CD8-positive, alpha-beta memory T cell (primary cell): ENCODE results near the gene C21orf58. TPM values are rescaled to one million over a fixed set of nuclear protein-coding genes. Genes with fewer than 3 reads are reported as not detected.

ENCODE experiments used
- CTCF ChIA-PET: fragments of 350-600 bp; sonication (Branson Sonifier 250); formaldehyde crosslinking; loops from one replicate; lab custom pipeline; 2021; ENCODE audit warnings: antibody characterized with exemption; lab: Charles Lee
- POLR2A ChIA-PET: fragments of 350-600 bp; sonication (Branson Sonifier 250); formaldehyde crosslinking; loops from one replicate; lab custom pipeline; 2021; ENCODE audit warnings: antibody characterized with exemption; lab: Charles Lee
- DNase-seq, 5 donors: peaks; one replicate each; pipeline versions ENCODE4 v3.0.0 to v3.0.0-alpha.2; 2020 to 2022; ENCODE audit warnings: mixed read lengths in 1 of 5
- H3K27ac ChIP-seq: one replicate; pipeline ENCODE4 v1.7.0; 2013; ENCODE audit warnings: low read depth, mild to moderate bottlenecking, low read length, moderate library complexity
- H3K27me3 ChIP-seq: 2 replicates; pipeline ENCODE4 v1.7.0; 2013; ENCODE audit warnings: low read length, mild to moderate bottlenecking; ENCODE audit not compliant: insufficient read depth, poor library complexity, severe bottlenecking
- H3K36me3 ChIP-seq: 2 replicates; pipeline ENCODE4 v1.7.0; 2013; ENCODE audit warnings: mild to moderate bottlenecking, low read length, moderate library complexity; ENCODE audit not compliant: insufficient read depth
- H3K4me1 ChIP-seq: 2 replicates; pipeline ENCODE4 v1.7.0; 2013; ENCODE audit warnings: mild to moderate bottlenecking, low read length, moderate library complexity; ENCODE audit not compliant: insufficient read depth
- H3K4me3 ChIP-seq: 2 replicates; pipeline ENCODE4 v1.7.0; 2013; ENCODE audit warnings: mild to moderate bottlenecking, low read length
- H3K9me3 ChIP-seq: 2 replicates; pipeline ENCODE4 v1.7.0; 2013; ENCODE audit warnings: mild to moderate bottlenecking, low read length
- H3K27ac Mint-ChIP-seq, 8 donors: one replicate each; pipeline ENCODE4 v1.8.0; 2020 to 2021; ENCODE audit warnings: mixed read lengths in 8 of 8, mild to moderate bottlenecking in 6 of 8, inconsistent platforms in 3 of 8, moderate library complexity in 3 of 8
- H3K27me3 Mint-ChIP-seq, 2 donors: one replicate each; pipeline ENCODE4 v1.8.0; 2020 to 2021; ENCODE audit warnings: mixed read lengths in 2 of 2, mild to moderate bottlenecking in 1 of 2, moderate library complexity in 1 of 2
- H3K36me3 Mint-ChIP-seq, 3 donors: one replicate each; pipeline ENCODE4 v1.8.0; 2020 to 2021; ENCODE audit warnings: mixed read lengths in 3 of 3, inconsistent platforms in 1 of 3, mild to moderate bottlenecking in 1 of 3
- H3K4me1 Mint-ChIP-seq, 3 donors: one replicate each; pipeline ENCODE4 v1.8.0; 2020 to 2021; ENCODE audit warnings: mixed read lengths in 3 of 3, inconsistent platforms in 1 of 3, mild to moderate bottlenecking in 1 of 3
- H3K4me3 Mint-ChIP-seq, 7 donors: one replicate each; pipeline ENCODE4 v1.8.0; 2020 to 2021; ENCODE audit warnings: mixed read lengths in 7 of 7, mild to moderate bottlenecking in 6 of 7, moderate library complexity in 4 of 7, inconsistent platforms in 2 of 7
- H3K9me3 Mint-ChIP-seq, 5 donors: one replicate each; pipeline ENCODE4 v1.8.0; 2020 to 2022; ENCODE audit warnings: mixed read lengths in 5 of 5, mild to moderate bottlenecking in 3 of 5, moderate library complexity in 2 of 5, inconsistent platforms in 1 of 5
- polyA plus RNA-seq: library from polyadenylated mRNA; unstranded; fragments of 300-500 nt; fragmentation: Illumina TruSeq; gene quantifications from one replicate; pipeline ENCODE4 v1.2.3, GENCODE V29; 2021
- total RNA-seq, 2 experiments: library from RNA; stranded (reverse); gene quantifications; one replicate each; pipeline ENCODE4 v1.2.3, GENCODE V29; 2021

The C21orf58 gene
- total and polyA plus RNA-seq, 3 experiments from 2014 or later = 0.62 to 14.5 (median 13.4) TPM

DNA sequence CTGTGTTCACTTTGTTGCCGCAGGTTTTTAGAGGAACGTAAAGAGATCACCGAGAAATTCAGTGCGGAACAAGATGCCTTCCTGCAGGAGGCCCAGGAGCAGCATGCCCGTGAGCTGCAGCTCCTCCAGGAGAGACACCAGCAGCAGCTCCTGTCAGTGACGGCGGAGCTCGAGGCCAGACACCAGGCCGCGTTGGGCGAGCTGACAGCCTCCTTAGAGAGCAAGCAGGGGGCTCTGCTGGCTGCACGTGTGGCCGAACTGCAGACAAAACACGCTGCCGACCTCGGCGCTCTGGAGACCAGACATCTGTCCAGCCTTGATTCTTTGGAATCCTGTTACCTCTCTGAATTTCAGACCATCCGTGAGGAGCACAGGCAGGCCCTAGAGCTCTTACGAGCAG lies 42.9 kb upstream of the C21orf58 start:
- Mint-ChIP-seq H3K9me3 (no peaks in the 10 kb centered on the region), H3K27ac (peak overlapping the region in 1 of 8 donors; percentile 11), H3K36me3 (peaks cover 8 to 53% (median 12%) of the 10 kb centered on the region in 3 donors), H3K4me1 (peaks cover 30 to 47% (median 32%) of the 10 kb centered on the region in 3 donors), H3K27me3 (no peaks in the 10 kb centered on the region), H3K4me3 (peak overlapping the region in 1 of 7 donors; percentile 79)
- Histone ChIP-seq H3K4me1 (peaks cover 20% of the 10 kb centered on the region), H3K27ac (no peak overlapping the region), H3K27me3 (no peaks in the 10 kb centered on the region), H3K36me3 (peaks cover 22% of the 10 kb centered on the region), H3K9me3 (no peaks in the 10 kb centered on the region), H3K4me3 (no peak overlapping the region)
- CTCF ChIA-PET = no interaction called here
- DNase-seq = no peak
- POLR2A ChIA-PET = no interaction called here

- no peak overlapping the region for H3K4me3 Mint-ChIP-seq
- H3K4me1 Mint-ChIP-seq = peaks cover 30 to 47% (median 33%) of the 10 kb centered on the region in 3 donors
- no peaks in the 10 kb centered on the region for H3K27me3 ChIP-seq
- peaks cover 22% of the 10 kb centered on the region for H3K36me3 ChIP-seq
- peaks cover 10 to 55% (median 14%) of the 10 kb centered on the region in 3 donors for H3K36me3 Mint-ChIP-seq
- peak overlapping the region in 1 of 8 donors; percentile 11 for H3K27ac Mint-ChIP-seq
- no peak overlapping the region for H3K27ac ChIP-seq
- no peaks in the 10 kb centered on the region for H3K9me3 ChIP-seq
- no peaks in the 10 kb centered on the region for H3K9me3 Mint-ChIP-seq
- H3K4me3 ChIP-seq = no peak overlapping the region
- DNase-seq = no peak
- ChIA-PET POLR2A (no interaction called here), CTCF (no interaction called here)
- H3K27me3 Mint-ChIP-seq = no peaks in the 10 kb centered on the region
- H3K4me1 ChIP-seq = peaks cover 20% of the 10 kb centered on the region
Observed at GRCh38 chr21:46366091-46366490, 42.4 kb upstream of the C21orf58 start.

- Histone ChIP-seq H3K27ac (no peak overlapping the region), H3K9me3 (no peaks in the 10 kb centered on the region), H3K4me1 (peaks cover 13% of the 10 kb centered on the region), H3K27me3 (no peaks in the 10 kb centered on the region), H3K36me3 (peaks cover 22% of the 10 kb centered on the region), H3K4me3 (no peak overlapping the region)
- ChIA-PET CTCF (interaction anchor here (1.4 kb wide), 1 partner anchor 17 kb away, joined by 3 read pairs; no protein-coding TSS in a partner anchor), POLR2A (no interaction called here)
- H3K27ac Mint-ChIP-seq = peak overlapping the region in 1 of 8 donors; percentile 52
- H3K9me3 Mint-ChIP-seq = no peaks in the 10 kb centered on the region
- DNase-seq = no peak
- no peak overlapping the region for H3K4me3 Mint-ChIP-seq
- no peaks in the 10 kb centered on the region for H3K27me3 Mint-ChIP-seq
- peaks cover 10 to 61% (median 17%) of the 10 kb centered on the region in 3 donors for H3K36me3 Mint-ChIP-seq
- peaks cover 21 to 34% (median 27%) of the 10 kb centered on the region in 3 donors for H3K4me1 Mint-ChIP-seq
Observed at GRCh38 chr21:46363698-46364097, 40.0 kb upstream of the C21orf58 start.

DNA sequence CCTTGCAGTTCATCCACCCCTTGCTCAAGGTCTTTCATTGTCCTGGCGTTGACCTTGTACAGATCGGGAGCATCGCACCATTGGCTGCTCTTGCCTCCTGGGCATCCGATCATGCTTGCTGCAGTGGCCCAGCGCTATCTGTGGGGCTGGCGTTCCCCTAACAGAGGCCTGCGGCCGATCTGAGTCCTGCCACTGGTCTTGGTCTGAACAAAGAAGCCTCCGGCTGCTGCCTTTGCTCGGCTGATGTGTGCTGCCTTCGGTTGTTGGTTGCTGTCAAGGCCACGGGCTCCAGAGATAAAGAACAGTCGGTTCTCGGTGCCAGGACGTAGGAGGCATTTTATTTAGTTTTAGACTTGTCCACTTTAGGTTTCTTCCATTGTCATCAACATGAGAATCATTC lies 39.3 kb upstream of the C21orf58 start:
- Mint-ChIP-seq H3K36me3 (peaks cover 10 to 64% (median 18%) of the 10 kb centered on the region in 3 donors), H3K4me3 (no peak overlapping the region), H3K9me3 (no peaks in the 10 kb centered on the region), H3K27ac (peak overlapping the region in 2 of 8 donors; percentile 10 to 58), H3K27me3 (no peaks in the 10 kb centered on the region), H3K4me1 (peaks cover 16 to 28% (median 21%) of the 10 kb centered on the region in 3 donors)
- no peaks in the 10 kb centered on the region for H3K27me3 ChIP-seq
- H3K4me3 ChIP-seq = no peak overlapping the region
- H3K4me1 ChIP-seq = peaks cover 6% of the 10 kb centered on the region
- no peak overlapping the region for H3K27ac ChIP-seq
- H3K9me3 ChIP-seq = no peaks in the 10 kb centered on the region
- ChIA-PET CTCF (interaction anchor here (1.4 kb wide), 1 partner anchor 16 kb away, joined by 3 read pairs; no protein-coding TSS in a partner anchor), POLR2A (no interaction called here)
- H3K36me3 ChIP-seq = peaks cover 22% of the 10 kb centered on the region
- DNase-seq = no peak

DNA sequence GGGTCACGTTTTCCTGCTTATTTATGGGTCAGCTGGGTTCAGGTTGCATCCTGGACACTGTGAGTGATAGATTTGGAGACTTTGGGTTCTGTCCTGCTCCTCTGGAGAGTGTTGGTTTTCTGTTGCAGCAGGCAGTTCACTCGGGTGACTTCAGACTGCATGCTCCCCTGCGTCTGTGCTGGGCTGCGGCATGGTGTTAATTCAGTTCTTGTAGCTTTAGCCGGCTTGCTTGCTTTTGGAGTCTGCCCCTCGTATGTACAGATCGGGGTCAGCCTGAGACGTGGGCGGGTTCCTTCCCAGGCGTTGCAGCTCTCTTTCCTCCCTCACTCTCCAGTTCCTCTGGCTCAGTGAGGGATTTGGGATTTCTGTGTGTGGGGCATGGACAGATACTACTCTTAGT lies 38.3 kb upstream of the C21orf58 start:
- H3K27ac Mint-ChIP-seq = peak overlapping the region in 4 of 8 donors; percentile 17 to 66 (median 30)
- no peak overlapping the region for H3K27ac ChIP-seq

DNA sequence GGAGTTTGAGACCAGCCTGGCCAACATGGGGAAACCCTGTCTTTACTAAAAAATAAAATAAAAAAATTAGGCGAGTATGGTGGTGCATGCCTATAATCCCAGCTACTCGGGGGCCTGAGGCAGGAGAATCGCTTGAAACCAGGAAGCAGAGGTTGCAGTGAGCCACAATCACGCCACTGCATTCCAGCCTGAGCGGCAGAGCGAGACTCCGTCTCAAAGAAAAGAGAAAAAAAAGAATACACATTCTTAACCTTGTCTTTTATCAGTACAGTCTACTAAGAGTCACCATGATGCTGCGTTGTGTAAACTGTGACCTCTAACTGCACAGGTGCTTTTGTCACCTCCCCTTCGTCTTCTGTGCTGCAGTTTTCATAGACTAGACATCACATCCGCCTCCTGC lies 37.5 kb upstream of the C21orf58 start:
- no peaks in the 10 kb centered on the region for H3K27me3 Mint-ChIP-seq
- peak overlapping the region in 1 of 8 donors; percentile 30 for H3K27ac Mint-ChIP-seq
- H3K9me3 ChIP-seq = no peaks in the 10 kb centered on the region
- no peak for DNase-seq
- no peaks in the 10 kb centered on the region for H3K9me3 Mint-ChIP-seq
- no peak overlapping the region for H3K4me3 ChIP-seq
- no peak overlapping the region for H3K4me3 Mint-ChIP-seq
- ChIA-PET POLR2A (no interaction called here), CTCF (no interaction called here)
- peaks cover 15 to 21% (median 19%) of the 10 kb centered on the region in 3 donors for H3K4me1 Mint-ChIP-seq
- no peaks in the 10 kb centered on the region for H3K27me3 ChIP-seq
- H3K36me3 Mint-ChIP-seq = peaks cover 10 to 71% (median 19%) of the 10 kb centered on the region in 3 donors
- no peaks in the 10 kb centered on the region for H3K4me1 ChIP-seq
- peaks cover 15% of the 10 kb centered on the region for H3K36me3 ChIP-seq
- H3K27ac ChIP-seq = no peak overlapping the region

More for the DNA sequence above, 38.3 kb upstream of the C21orf58 start:
- no peaks in the 10 kb centered on the region for H3K9me3 Mint-ChIP-seq
- no peak overlapping the region for H3K4me3 ChIP-seq
- ChIA-PET POLR2A (no interaction called here), CTCF (no interaction called here)
- no peak for DNase-seq
- H3K4me1 ChIP-seq = no peaks in the 10 kb centered on the region
- H3K27me3 Mint-ChIP-seq = no peaks in the 10 kb centered on the region
- H3K36me3 Mint-ChIP-seq = peaks cover 10 to 71% (median 19%) of the 10 kb centered on the region in 3 donors
- H3K27me3 ChIP-seq = no peaks in the 10 kb centered on the region
- H3K4me1 Mint-ChIP-seq = peaks cover 16 to 23% (median 21%) of the 10 kb centered on the region in 3 donors
- H3K9me3 ChIP-seq = no peaks in the 10 kb centered on the region
- peaks cover 22% of the 10 kb centered on the region for H3K36me3 ChIP-seq
- H3K4me3 Mint-ChIP-seq = no peak overlapping the region

- Mint-ChIP-seq H3K9me3 (no peaks in the 10 kb centered on the region), H3K27me3 (no peaks in the 10 kb centered on the region), H3K36me3 (peaks cover 11 to 79% (median 16%) of the 10 kb centered on the region in 3 donors), H3K4me1 (peaks cover 15 to 20% (median 19%) of the 10 kb centered on the region in 3 donors), H3K27ac (peak overlapping the region in 2 of 8 donors; percentile 29 to 75), H3K4me3 (no peak overlapping the region)
- Histone ChIP-seq H3K9me3 (no peaks in the 10 kb centered on the region), H3K4me1 (no peaks in the 10 kb centered on the region), H3K36me3 (peaks cover 9% of the 10 kb centered on the region), H3K27ac (no peak overlapping the region), H3K4me3 (no peak overlapping the region), H3K27me3 (no peaks in the 10 kb centered on the region)
- POLR2A ChIA-PET = no interaction called here
- no peak for DNase-seq
- CTCF ChIA-PET = no interaction called here
Observed at GRCh38 chr21:46357684-46358425, 34.2 kb upstream of the C21orf58 start.

DNA sequence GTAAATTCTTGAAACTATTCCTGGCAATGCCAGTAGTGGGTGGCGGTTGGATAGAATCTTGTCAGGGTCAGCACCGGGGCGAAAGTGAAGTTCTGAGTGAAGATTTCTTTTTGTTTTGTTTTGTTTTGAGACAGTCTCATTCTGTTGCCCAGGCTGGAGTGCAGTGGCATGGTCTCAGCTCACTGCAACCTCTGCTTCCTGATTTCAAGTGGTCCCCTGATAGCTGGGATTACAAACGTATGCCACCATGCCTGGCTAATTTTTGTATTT lies 33.6 kb upstream of the C21orf58 start:
- Mint-ChIP-seq H3K9me3 (no peaks in the 10 kb centered on the region), H3K4me3 (peak overlapping the region in 1 of 7 donors; percentile 52), H3K4me1 (peaks cover 11 to 14% (median 14%) of the 10 kb centered on the region in 3 donors), H3K27me3 (no peaks in the 10 kb centered on the region), H3K27ac (peak overlapping the region in 2 of 8 donors; percentile 74 to 75), H3K36me3 (peaks cover 11 to 80% (median 16%) of the 10 kb centered on the region in 3 donors)
- Histone ChIP-seq H3K27ac (no peak overlapping the region), H3K4me3 (no peak overlapping the region), H3K27me3 (no peaks in the 10 kb centered on the region), H3K36me3 (peaks cover 10% of the 10 kb centered on the region), H3K4me1 (no peaks in the 10 kb centered on the region), H3K9me3 (no peaks in the 10 kb centered on the region)
- ChIA-PET POLR2A (no interaction called here), CTCF (no interaction called here)
- DNase-seq = no peak
